NCI-H187 (cell line): Measurements from ENCODE around the gene FZD10.

ENCODE experiments used
- DNase-seq, 2 experiments: peaks; one replicate each; lab custom pipeline; 2025; lab: John Stamatoyannopoulos, UW

The FZD10 gene

DNA sequence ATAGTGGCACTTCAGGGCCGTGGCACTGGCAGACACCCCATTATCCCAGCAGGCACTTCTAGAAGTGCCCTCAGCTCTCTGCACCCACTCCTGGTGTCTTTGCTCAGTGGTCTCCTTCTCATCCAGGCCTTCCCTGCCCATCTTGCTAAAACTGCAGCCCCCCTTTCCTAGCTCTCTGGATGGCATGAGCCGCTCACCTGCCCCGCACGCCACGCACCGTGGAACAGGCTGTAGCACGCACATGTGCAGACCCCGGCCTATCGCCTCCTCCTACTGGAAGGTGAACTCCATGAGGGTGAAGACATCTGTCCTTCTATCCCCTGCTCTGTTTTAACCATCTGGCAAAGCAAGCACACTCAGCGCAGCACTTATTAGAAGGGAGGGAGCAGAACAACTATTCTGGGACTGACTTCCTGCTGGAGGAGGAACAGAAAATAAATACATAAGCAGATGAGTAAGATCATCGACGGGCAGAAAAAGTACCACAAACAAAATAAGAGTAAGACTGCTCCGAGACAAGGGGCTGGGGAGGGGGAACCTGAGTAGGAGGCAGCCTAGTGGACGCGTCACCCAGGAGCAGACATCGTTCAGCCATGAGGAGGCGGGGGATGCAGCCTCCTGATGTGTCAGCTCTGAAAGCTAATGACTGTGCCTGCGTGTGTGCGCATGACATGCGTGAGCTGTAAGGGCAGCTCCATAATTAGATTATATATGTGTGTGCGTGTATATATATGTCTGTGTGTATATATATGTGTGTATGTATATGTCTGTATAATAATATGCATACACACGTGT is 7.8 kb upstream of the FZD10 start:
- no peak for DNase-seq

DNA sequence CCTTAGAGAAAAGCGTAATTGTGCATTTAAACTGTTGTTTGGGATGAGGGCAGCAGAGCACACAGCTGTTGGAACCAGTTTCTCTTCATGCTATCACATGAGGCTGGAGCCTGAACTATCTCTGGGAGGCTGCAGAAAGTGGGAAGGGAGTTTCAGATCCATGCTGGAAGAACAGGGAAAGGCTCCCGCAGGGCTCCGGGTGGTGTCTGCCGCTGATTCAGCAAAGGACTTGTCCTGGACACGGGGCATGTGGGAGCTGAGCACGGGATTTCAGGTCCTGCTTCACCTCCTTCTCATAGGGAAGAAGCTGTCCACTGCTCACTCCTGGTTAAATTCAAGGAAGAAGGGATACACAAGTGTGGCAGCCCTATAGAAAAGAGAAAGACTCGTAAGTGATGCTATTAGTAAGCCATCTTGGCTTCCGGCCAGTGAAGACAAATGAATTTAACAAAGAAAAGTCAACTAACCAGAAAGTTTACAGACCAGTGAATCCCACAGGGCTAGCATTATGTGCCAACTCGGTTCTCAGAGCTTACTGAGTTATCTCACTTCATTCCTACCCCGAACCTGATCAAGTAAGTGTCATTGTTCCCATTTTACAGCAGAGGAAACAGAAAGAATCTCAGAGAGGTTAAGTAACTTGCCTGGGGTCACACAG is 6.7 kb upstream of the FZD10 start:
- no peak for DNase-seq

DNA sequence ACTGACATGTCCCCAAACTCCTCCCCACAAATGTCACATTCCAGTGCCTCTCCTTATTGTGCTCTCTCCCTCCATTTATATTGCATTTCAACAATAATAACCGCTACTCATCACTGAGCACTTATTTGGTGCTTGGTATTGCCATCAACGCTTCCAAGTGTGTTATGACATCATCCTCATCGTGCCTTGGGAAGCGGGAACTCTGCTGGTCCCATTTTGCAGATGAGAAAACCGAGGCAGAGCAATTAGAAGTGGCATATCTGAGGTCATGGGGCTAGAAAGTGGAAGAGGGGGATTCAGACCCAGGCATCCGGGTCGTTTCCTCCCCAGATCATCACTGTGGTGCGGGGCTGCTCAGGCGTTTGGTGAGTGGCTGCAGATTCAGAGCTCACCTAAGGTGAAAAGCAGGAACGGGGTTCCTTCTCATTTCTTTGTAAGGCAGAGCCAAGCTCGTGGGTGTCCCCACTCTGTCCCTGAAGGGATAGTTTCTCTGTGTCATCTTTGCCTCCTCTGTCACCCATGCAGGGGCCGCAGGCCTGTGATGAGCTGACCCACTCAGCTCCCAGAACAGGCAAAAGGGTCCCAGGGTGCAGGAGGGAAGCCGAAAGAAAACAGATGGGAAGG is 5.5 kb upstream of the FZD10 start:
- no peak for DNase-seq

GRCh38 chr12:130157998-130158753 is 4.1 kb upstream of the FZD10 start:
- DNase-seq: no peak

GRCh38 chr12:130158754-130159059 is 3.6 kb upstream of the FZD10 start:
- no peak for DNase-seq

GRCh38 chr12:130160306-130160705 is 2.0 kb upstream of the FZD10 start:
- no peak for DNase-seq

DNA sequence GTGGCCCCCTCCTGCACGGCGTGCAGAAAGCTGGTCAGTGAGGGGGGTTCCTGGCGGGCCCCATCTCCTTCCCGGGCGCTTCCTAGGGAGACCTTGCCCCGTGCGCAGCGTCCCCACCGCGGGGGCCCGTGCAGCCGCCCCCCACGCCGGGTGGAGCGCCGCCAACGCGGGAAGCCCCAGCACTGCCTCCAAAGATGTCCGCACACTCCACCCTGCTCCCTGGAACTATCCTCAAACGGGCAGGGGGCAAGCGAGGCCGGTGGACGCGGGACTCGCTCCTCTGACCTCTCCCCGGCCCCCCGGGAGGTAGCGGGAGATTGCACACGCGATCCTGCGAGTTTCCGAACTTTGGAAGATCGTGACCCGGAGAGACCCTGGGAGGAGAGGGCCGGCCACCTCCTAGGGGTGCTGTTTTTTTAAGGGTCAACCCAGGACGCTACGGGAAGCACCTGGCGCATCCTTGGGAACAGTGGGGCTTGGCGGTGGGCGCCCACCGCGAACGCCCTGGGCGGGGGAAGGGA is 1.5 kb upstream of the FZD10 start:
- no peak for DNase-seq

GRCh38 chr12:130161261-130162243 is 712 bp upstream of the FZD10 start:
- no peak for DNase-seq

DNA sequence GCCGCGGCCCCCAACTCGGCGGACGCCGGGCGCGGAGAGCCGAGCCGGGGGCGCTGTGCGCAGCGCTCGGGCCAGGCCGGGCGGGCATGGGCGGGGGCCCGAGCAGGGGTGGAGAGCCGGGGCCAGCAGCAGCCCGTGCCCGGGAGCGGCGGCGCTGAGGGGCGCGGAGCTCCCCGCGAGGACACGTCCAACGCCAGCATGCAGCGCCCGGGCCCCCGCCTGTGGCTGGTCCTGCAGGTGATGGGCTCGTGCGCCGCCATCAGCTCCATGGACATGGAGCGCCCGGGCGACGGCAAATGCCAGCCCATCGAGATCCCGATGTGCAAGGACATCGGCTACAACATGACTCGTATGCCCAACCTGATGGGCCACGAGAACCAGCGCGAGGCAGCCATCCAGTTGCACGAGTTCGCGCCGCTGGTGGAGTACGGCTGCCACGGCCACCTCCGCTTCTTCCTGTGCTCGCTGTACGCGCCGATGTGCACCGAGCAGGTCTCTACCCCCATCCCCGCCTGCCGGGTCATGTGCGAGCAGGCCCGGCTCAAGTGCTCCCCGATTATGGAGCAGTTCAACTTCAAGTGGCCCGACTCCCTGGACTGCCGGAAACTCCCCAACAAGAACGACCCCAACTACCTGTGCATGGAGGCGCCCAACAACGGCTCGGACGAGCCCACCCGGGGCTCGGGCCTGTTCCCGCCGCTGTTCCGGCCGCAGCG is 639 bp downstream of the FZD10 start:
- no peak for DNase-seq

DNA sequence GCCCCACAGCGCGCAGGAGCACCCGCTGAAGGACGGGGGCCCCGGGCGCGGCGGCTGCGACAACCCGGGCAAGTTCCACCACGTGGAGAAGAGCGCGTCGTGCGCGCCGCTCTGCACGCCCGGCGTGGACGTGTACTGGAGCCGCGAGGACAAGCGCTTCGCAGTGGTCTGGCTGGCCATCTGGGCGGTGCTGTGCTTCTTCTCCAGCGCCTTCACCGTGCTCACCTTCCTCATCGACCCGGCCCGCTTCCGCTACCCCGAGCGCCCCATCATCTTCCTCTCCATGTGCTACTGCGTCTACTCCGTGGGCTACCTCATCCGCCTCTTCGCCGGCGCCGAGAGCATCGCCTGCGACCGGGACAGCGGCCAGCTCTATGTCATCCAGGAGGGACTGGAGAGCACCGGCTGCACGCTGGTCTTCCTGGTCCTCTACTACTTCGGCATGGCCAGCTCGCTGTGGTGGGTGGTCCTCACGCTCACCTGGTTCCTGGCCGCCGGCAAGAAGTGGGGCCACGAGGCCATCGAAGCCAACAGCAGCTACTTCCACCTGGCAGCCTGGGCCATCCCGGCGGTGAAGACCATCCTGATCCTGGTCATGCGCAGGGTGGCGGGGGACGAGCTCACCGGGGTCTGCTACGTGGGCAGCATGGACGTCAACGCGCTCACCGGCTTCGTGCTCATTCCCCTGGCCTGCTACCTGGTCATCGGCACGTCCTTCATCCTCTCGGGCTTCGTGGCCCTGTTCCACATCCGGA is 1.4 kb downstream of the FZD10 start:
- DNase-seq: no peak

- no peak for DNase-seq
Measured at GRCh38 chr12:130164216-130164542, 1.9 kb downstream of the FZD10 start.

DNA sequence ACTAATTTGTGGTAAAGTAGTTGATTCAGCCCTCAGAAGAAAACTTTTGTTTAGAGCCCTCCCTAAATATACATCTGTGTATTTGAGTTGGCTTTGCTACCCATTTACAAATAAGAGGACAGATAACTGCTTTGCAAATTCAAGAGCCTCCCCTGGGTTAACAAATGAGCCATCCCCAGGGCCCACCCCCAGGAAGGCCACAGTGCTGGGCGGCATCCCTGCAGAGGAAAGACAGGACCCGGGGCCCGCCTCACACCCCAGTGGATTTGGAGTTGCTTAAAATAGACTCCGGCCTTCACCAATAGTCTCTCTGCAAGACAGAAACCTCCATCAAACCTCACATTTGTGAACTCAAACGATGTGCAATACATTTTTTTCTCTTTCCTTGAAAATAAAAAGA is 2.7 kb downstream of the FZD10 start:
- no peak for DNase-seq

GRCh38 chr12:130166306-130166705 is 4.0 kb downstream of the FZD10 start:
- DNase-seq: no peak

- DNase-seq: no peak
Measured at GRCh38 chr12:130167537-130167936, 5.3 kb downstream of the FZD10 start.

DNA sequence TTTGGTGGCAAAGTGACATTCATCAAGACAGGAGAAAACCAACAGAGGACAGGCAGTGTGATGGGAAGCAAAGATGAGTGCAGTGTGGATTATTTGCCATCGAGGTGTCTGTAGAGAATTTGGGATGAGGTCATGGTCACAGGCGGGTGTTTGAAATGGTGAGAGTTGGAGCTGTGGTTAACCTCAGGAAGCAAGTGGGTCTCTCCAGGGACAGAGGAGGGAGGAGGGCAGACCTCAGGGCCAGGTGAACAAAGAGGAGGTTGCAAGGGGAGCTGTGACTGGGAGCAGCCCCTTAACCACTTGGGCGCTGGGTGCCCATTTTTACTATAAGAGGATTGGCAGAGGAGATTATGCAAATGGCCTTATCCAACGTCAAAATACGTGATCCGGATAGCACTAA is 7.0 kb downstream of the FZD10 start:
- no peak for DNase-seq

- no peak for DNase-seq
Measured at GRCh38 chr12:130169924-130170323, 7.7 kb downstream of the FZD10 start.

GRCh38 chr12:130170611-130171010 is 8.3 kb downstream of the FZD10 start:
- no peak for DNase-seq

DNA sequence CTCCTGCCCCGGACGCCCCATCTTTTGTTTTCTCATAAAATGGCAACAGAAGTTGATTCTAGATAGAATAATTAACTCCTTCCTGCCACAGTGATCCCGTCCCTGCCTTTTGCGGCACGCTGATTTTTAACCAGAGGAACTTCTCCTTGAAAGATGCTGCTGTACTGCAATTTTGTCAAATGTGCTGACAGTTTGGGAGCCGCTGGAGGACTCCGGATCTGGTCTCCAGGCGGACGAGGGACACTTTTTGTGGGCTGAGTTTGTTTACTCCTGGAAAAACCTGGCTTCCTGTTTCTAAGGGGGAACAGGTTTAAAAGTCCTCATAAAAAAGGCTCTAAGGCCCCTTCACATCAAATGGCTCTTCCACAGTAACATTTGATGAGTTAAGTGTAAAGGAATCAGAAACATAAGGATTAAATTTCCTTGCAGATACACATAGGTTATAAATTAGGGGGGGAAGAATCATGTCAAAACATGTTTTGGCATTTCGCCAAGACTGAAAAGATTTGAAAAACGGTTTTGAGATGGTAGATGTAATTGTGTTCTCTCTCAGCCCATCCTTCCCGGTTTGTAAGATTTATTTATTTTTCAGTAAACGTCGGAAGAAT is 15.5 kb downstream of the FZD10 start:
- no peak for DNase-seq

- no peak for DNase-seq
Measured at GRCh38 chr12:130178282-130178681, 16.0 kb downstream of the FZD10 start.

- no peak for DNase-seq
Measured at GRCh38 chr12:130179191-130179590, 16.9 kb downstream of the FZD10 start.
